Amniotic stem cell (primary cell): Measurements from ENCODE around the gene GRM1.

Experiments
- DNase-seq: peaks from one replicate; lab custom pipeline; 2025; lab: John Stamatoyannopoulos, UW

The GRM1 gene

GRCh38 chr6:146100776-146101175, 71.9 kb downstream of the GRM1 start:
- DNase-seq, result no peak

DNA sequence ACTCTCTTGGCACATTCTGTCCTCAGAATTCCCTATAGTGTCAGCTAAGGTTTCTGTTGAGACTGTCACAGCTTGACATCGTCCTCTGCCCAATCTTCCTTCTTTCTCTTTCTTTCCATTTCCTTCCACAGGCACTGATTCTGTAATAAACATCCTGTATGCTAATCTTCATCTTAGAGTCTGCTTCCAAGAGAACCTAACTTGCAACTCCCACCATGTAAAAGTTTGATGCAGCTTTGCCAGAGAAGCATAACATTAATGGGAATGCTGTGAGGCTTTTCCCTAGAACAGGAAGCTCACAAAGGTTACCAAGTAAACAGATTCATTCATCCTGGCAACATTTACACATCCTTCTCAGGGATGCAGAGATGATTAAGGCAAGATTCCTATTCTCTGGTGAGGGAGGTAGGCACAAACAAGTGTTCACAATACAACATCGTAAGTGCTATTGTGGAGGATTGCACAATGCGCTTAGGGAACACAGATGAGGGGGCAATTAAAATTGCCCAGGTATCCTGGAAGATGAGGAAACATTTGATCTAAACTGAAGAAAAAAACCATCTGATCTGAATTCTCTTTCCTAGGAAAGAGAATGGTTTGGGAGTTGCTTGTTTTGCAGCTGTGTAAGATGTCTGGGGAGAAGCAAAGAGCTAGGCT, 74.7 kb downstream of the GRM1 start:
- no peak for DNase-seq

DNA sequence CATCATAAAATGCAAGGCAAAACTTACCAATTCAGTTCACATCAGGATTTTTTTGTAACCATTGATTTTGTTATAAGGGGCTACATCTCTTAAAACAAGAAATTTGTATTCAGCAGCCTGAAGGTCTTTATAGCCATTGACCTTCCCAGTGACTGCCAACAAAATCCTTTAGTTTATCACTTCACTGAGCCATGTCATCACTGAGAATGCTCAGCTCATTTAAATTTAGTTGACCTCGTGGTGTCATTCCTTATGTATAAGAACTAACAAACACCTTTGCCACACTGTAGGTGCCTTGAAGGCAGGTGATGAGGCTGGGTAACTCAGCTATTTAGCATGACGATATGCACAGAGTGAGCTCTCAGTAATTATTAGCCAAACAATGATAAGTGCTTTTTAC, 77.7 kb downstream of the GRM1 start:
- DNase-seq, result no peak

- no peak for DNase-seq
These were observed 82.1 kb downstream of the GRM1 start for GRCh38 chr6:146110990-146111389.

GRCh38 chr6:146111881-146112450, 83.1 kb downstream of the GRM1 start:
- no peak for DNase-seq

DNA sequence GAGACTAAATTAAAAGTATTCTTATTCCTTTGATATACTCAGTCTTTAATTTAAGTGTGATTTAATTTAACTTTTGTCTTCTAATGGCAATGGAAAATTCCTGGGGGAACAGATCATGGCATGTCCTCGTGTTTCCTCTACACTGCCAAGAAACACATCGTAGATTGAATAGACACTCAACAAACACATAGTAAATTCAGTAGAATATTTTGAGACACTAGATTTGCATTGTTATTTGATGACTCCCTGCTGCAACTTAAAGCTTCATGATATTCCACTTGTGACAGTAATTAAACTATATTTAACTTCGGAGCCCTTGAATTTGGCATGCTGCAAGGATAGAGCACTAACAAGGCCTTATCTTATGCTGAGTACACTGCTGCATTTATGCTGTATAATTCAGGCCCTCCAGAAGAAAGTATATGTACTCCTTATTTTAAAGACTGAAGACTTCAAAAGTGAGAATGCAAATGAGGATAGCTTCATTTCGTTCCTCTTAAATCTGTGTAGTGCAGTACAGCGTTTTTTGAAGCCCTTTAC, 84.3 kb downstream of the GRM1 start:
- no peak for DNase-seq

- no peak for DNase-seq
These were observed 94.8 kb downstream of the GRM1 start for GRCh38 chr6:146123616-146124015.

DNA sequence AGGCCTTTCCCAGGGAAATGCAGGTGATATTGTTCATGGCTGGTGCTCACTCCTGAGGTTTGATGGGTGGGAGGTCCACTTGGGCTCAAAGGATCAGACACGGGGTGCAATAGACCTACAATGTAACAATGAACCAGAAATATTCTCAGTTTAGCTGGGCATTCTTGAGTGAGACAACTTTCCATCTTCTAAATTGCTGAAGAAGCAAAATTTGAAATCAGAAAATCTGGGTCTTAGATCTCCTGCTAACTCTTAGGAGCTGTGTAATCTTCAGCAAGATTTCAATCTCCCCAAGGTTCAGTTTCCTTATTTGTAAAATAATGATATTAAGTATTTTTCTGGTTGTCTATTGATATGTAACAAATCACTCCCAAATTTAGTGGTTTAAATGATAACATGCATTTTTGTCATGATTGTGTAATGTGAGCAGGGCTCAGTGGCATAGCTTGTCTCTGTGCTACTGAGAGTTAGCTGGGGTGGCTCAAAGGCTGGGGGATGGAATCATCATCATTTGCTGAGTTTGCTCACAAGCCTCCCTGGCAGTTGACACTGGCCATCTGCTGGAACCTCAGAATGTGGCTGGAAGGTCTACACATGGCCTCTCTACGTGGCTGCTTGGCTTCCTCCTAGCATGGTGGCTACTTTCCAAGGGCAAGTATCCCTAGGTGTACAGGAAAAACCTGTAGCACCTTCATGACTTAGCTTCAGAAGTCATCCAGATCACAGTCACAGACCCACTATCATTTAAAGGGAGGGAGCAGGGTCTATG, 98.8 kb downstream of the GRM1 start:
- no peak for DNase-seq

- no peak for DNase-seq
These were observed 105.0 kb downstream of the GRM1 start for GRCh38 chr6:146133866-146134265.

GRCh38 chr6:146135167-146135566, 106.3 kb downstream of the GRM1 start:
- no peak for DNase-seq

GRCh38 chr6:146146836-146147235, 118.0 kb downstream of the GRM1 start:
- DNase-seq, result no peak

DNA sequence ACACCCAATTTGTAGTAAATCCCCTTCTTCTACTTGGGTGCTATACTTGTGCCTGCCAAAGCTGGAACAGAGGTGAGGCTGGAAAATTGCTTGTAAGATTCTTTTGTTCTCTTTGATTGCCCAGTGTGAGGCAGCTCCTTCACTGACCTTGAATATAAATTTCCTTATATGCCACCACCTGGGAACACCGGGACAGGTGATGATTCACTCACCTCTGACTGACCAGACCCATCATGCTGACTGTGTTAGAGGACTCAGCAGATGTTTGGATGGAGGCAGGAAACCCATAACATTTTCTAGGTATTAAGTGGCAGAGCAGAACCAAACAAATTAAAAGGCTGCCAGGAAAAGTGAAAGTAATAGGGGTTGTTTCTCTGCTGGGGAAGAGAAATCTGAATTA, 120.9 kb downstream of the GRM1 start:
- no peak for DNase-seq

GRCh38 chr6:146153040-146153758, 124.3 kb downstream of the GRM1 start:
- no peak for DNase-seq

GRCh38 chr6:146154197-146154596, 125.3 kb downstream of the GRM1 start:
- DNase-seq, result no peak

DNA sequence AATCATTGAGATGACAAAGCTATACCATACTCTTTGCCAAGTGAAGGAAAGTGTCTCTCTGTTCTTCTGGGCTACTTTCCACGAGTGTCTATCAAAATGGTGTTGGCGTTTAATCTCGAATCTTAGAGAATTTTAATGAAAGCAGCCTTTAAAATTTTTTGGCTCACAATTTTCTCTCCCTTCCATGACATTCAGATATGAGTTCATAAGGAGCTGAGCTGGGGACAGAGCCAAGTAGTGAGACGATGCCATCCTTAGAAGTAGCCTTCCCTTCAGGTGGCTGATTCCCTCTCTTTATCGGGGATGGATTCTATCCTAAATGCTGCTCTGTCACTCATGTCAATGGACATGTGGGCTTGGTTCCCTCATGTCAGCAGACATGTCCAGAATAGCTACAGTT, 132.8 kb downstream of the GRM1 start:
- DNase-seq, result no peak

GRCh38 chr6:146169872-146170271, 141.0 kb downstream of the GRM1 start:
- no peak for DNase-seq

GRCh38 chr6:146177785-146178184, 148.9 kb downstream of the GRM1 start:
- DNase-seq, result no peak

- DNase-seq, result no peak
These were observed 155.0 kb downstream of the GRM1 start for GRCh38 chr6:146183831-146184230.

DNA sequence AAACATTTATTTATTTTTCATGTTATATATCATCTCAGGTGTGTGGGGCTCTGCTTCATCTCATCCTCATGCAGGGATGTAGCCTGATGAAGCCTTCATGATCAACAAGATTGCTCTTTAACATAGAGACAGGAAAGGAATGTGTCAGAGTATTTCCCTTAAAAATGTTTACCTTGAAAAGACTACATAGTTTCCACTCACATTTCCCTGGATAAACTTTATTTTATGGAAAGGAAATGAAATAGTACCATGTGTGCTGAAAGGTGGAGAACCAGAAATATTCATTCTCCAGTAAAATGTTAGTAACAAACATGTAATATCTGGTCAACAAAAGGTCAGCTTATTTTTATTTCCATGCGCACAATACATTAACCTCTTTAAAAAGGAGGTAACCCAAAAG, 155.8 kb downstream of the GRM1 start:
- DNase-seq, result no peak

DNA sequence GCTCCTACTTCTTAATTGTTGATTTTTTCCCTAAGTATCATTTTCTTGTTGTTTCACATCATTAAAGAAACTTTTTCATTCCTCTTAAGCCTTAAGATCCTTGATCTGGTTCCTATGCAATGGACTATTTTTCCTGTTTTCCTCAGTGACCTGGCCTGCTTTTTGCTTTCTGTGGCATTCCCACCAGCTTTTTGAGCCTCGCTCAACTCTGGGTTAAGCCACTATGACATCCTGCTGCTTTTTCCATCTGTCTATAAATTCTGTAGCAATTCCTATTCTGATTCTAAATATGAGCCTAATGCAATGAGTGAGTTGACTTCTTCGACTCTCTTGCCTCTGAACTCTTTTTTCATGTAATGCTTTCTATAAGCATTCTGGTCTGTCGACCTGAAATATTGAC, 160.3 kb downstream of the GRM1 start:
- no peak for DNase-seq

- DNase-seq, result no peak
These were observed 161.7 kb downstream of the GRM1 start for GRCh38 chr6:146190581-146190980.

DNA sequence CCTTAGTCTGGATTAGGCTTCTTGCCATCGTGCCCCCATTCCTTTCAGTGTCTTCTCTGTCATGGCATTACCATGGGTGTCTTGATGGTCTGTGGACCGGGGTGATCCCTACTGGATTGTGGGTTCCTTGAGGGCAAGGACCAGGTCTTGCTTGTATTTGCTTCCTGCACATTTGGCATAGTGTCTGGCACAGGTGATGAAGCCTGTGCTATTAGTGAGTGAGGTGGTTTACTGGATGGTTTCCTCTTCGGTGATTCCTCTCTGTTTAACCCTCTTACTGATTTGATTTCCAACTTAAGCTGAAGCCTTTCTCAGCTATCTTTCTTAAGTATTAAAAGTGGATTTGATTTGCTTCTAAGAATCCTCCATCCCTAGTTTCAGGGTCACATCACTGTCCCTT, 162.3 kb downstream of the GRM1 start:
- DNase-seq, result no peak

GRCh38 chr6:146191612-146192011, 162.8 kb downstream of the GRM1 start:
- no peak for DNase-seq
